Vagina (tissue), 2 donors: ENCODE data around the gene ADCY7. TPM values are rescaled to one million over a fixed set of nuclear protein-coding genes. Genes with fewer than 3 reads are reported as not detected.
A peak's percentile ranks its signal among the peaks of the same experiment; 100 is the strongest.
"Not testable (repeated sequence)": the region's sequence is repeated elsewhere in the genome, so short reads cannot be mapped to it uniquely, and the experiment has no call there.

ENCODE experiments used
- DNase-seq, 2 donors: peaks; one replicate each; pipeline ENCODE4 v3.0.0-alpha.2; 2017; ENCODE audit errors: extremely low spot score in 2 of 2
- H3K27ac ChIP-seq: fragments of 200-600 bp; sonication (generic); one replicate; pipeline ENCODE4 v1.5.1; 2019
- H3K27me3 ChIP-seq: fragments of 200-600 bp; sonication (generic); one replicate; pipeline ENCODE4 v1.5.1; 2019
- H3K36me3 ChIP-seq, 2 donors: fragments of 200-600 bp; sonication (generic); one replicate each; pipeline ENCODE4 v1.5.1; 2017 to 2019
- H3K4me1 ChIP-seq: fragments of 200-600 bp; sonication (generic); one replicate; pipeline ENCODE4 v1.5.1; 2019
- H3K4me3 ChIP-seq, 2 donors: fragments of 200-600 bp; sonication (generic); 1 replicate in 1 of 2; 2 replicates in 1 of 2; pipeline ENCODE4 v1.5.1; 2016 to 2019
- H3K9me3 ChIP-seq: fragments of 200-600 bp; sonication (generic); one replicate; pipeline ENCODE4 v1.5.1; 2019
- CTCF ChIP-seq, 3 experiments: fragments of 450-650 bp in 2 of 3; fragments of 200-600 bp in 1 of 3; sonication (generic) in 1 of 3; IDR thresholded peaks; one replicate each; pipeline ENCODE4 v1.5.1; 2017 to 2019; ENCODE audit warnings: antibody characterized with exemption in 3 of 3, mild to moderate bottlenecking in 2 of 3, moderate library complexity in 2 of 3
- POLR2A ChIP-seq, 2 donors: fragments of 450-650 bp; IDR thresholded peaks; one replicate each; pipeline ENCODE4 v1.6.1; 2017; ENCODE audit warnings: antibody characterized with exemption in 2 of 2, mild to moderate bottlenecking in 2 of 2, moderate library complexity in 2 of 2
- POLR2AphosphoS5 ChIP-seq, 2 donors: sonication (generic); formaldehyde crosslinking; IDR thresholded peaks; one replicate each; pipeline ENCODE4 v1.9.0; 2017; ENCODE audit warnings: antibody characterized with exemption in 2 of 2, mild to moderate bottlenecking in 2 of 2, low read depth in 1 of 2; ENCODE audit not compliant: insufficient read depth in 1 of 2
- intact Hi-C: fragments of 100-400 bp; cut with DNase I; formaldehyde crosslinking; loops from one replicate; pipeline ENCODE4 v1.15.1; 2023
- total RNA-seq: library from RNA; depleted of rRNA; stranded (reverse); fragments of >200 nt; gene quantifications from one replicate; pipeline ENCODE4 v1.2.3, GENCODE V29; 2016

Gene ADCY7
- total RNA-seq, 1 donor from 2014 or later = 18.9 TPM

DNA sequence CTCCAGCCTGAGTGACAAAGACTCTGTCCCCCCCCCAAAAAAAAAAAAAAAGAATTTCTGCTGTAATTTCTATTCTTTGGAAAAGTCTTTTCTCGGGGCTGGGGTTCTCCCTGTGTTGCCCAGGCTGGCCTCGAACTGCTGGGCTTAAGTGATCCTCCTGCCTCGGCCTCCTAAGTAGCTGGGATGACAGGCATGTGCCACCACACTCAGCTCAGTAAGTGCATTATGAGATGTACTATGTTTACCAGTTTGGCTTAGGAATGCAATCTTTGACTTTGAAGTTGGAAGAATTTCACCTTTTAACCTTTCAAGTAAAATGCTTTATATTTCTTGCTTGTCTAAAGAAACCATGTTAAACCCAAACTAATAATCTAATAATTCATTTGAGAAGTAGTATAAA, 28.0 kb upstream of the ADCY7 start:
- Histone ChIP-seq H3K4me3 (no peak overlapping the region), H3K27ac (no peak overlapping the region), H3K27me3 (no peaks in the 10 kb centered on the region), H3K4me1 (peaks cover 11% of the 10 kb centered on the region), H3K9me3 (no peaks in the 10 kb centered on the region), H3K36me3 (no peaks in the 10 kb centered on the region)
- no peak for DNase-seq
- TF ChIP-seq POLR2AphosphoS5 (IDR thresholded peaks at IDR 0.05; ENCODE audit: insufficient read depth in 1 of 2, low read depth in 1 of 2) (no peak), POLR2A (IDR thresholded peaks at IDR 0.05) (no peak), CTCF (IDR thresholded peaks at IDR 0.05) (no peak)
- intact Hi-C loops = no loop called here

- no peak for DNase-seq
- H3K36me3 ChIP-seq = no peaks in the 10 kb centered on the region
- peaks cover 11% of the 10 kb centered on the region for H3K4me1 ChIP-seq
- H3K4me3 ChIP-seq = no peak overlapping the region
- no peak for TF ChIP-seq POLR2A (IDR thresholded peaks at IDR 0.05)
- TF ChIP-seq POLR2AphosphoS5 (IDR thresholded peaks at IDR 0.05; ENCODE audit: insufficient read depth in 1 of 2, low read depth in 1 of 2) = no peak
- no peak for TF ChIP-seq CTCF (IDR thresholded peaks at IDR 0.05)
- no peaks in the 10 kb centered on the region for H3K9me3 ChIP-seq
- no peaks in the 10 kb centered on the region for H3K27me3 ChIP-seq
- intact Hi-C loops = no loop called here
- no peak overlapping the region for H3K27ac ChIP-seq
Measured at GRCh38 chr16:50238868-50239301, 27.5 kb upstream of the ADCY7 start.

- H3K27ac ChIP-seq, H3K36me3 ChIP-seq, DNase-seq, H3K9me3 ChIP-seq, H3K4me3 ChIP-seq, intact Hi-C loops, H3K27me3 ChIP-seq: not testable (repeated sequence)
- peaks cover 23% of the 10 kb centered on the region for H3K4me1 ChIP-seq
Measured at GRCh38 chr16:50243024-50243423, 23.3 kb upstream of the ADCY7 start.

- peaks cover 23% of the 10 kb centered on the region for H3K4me1 ChIP-seq
- H3K27me3 ChIP-seq = no peaks in the 10 kb centered on the region
- no peak for DNase-seq
- no peak overlapping the region for H3K4me3 ChIP-seq
- H3K27ac ChIP-seq = no peak overlapping the region
- H3K36me3 ChIP-seq = no peaks in the 10 kb centered on the region
- intact Hi-C loops = no loop called here
- TF ChIP-seq CTCF (IDR thresholded peaks at IDR 0.05) (no peak), POLR2A (IDR thresholded peaks at IDR 0.05) (no peak)
- H3K9me3 ChIP-seq = no peaks in the 10 kb centered on the region
Measured at GRCh38 chr16:50244140-50244503, 22.2 kb upstream of the ADCY7 start.

GRCh38 chr16:50244504-50245416, 21.6 kb upstream of the ADCY7 start:
- Histone ChIP-seq H3K27me3 (no peaks in the 10 kb centered on the region), H3K36me3 (no peaks in the 10 kb centered on the region), H3K4me3 (peak overlapping the region; percentile 54 to 59), H3K27ac (peak overlapping the region; percentile 12), H3K9me3 (no peaks in the 10 kb centered on the region), H3K4me1 (peaks cover 23% of the 10 kb centered on the region)
- intact Hi-C loops = no loop called here
- DNase-seq = no peak
- TF ChIP-seq CTCF (IDR thresholded peaks at IDR 0.05) (no peak), POLR2AphosphoS5 (IDR thresholded peaks at IDR 0.05; ENCODE audit: insufficient read depth in 1 of 2, low read depth in 1 of 2) (no peak), POLR2A (IDR thresholded peaks at IDR 0.05) (no peak)
